ENCODE results near the gene PLCG1.
"Not testable (repeated sequence)": the region's sequence is repeated elsewhere in the genome, so short reads cannot be mapped to it uniquely, and the experiment has no call there.

PLCG1 gene

GRCh38 chr20:41110012-41110411 lies 27.3 kb upstream of the PLCG1 start:
- Histone ChIP-seq H3K36me3 (ENCODE audit: control insufficient read depth, insufficient read depth, low read length) (peaks cover 93% of the 10 kb centered on the region), H3K27me3 (ENCODE audit: control insufficient read depth, insufficient read depth, low read length) (no peaks in the 10 kb centered on the region), H3K4me1 (ENCODE audit: control insufficient read depth, insufficient read depth, low read length) (no peaks in the 10 kb centered on the region), H3K9me3 (ENCODE audit: control insufficient read depth, insufficient read depth, low read length) (no peaks in the 10 kb centered on the region), H3K4me3 (ENCODE audit: low read depth, low read length) (no peak overlapping the region), H3K27ac (ENCODE audit: low read depth, low read length) (no peak overlapping the region), H3K9ac (ENCODE audit: low read depth, low read length) (no peak overlapping the region)

DNA sequence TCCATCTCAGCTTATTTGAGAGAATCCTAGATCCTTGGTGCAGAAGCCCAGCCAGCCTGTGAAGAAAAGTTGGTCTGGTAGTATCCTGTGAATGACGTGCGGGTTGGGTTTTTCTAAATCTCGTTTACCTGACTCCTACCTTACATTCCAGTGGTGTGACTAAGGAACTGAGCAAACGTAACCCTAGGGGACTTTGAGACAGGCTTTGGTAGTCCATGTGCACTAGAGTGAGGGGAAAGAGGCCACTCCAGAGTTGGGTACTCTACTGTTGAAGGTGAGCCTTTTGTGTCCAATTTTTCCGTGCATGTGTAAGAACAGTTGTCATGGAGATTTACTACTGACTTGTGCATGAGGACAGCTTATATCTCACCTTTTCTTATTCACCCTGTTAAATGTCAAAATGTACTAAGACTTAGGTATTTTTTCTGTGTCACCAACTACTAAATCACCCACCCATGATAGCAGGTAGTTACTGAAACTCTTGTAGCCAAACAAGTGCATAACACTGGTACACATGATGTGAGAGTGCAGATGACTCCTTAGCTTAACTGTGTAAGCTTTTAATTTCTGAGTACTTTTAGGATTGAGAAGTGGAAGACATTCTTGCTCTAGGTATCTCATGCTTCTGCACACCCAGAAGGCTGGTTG lies 26.3 kb upstream of the PLCG1 start:
- H3K4me3 ChIP-seq (ENCODE audit: low read depth, low read length), result no peak overlapping the region
- no peaks in the 10 kb centered on the region for H3K4me1 ChIP-seq (ENCODE audit: control insufficient read depth, insufficient read depth, low read length)
- peak overlapping the region; percentile 22 for H3K27ac ChIP-seq (ENCODE audit: low read depth, low read length)
- H3K9ac ChIP-seq (ENCODE audit: low read depth, low read length), result no peak overlapping the region
- no peaks in the 10 kb centered on the region for H3K27me3 ChIP-seq (ENCODE audit: control insufficient read depth, insufficient read depth, low read length)
- H3K36me3 ChIP-seq (ENCODE audit: control insufficient read depth, insufficient read depth, low read length), result peaks cover 93% of the 10 kb centered on the region
- H3K9me3 ChIP-seq (ENCODE audit: control insufficient read depth, insufficient read depth, low read length), result no peaks in the 10 kb centered on the region

DNA sequence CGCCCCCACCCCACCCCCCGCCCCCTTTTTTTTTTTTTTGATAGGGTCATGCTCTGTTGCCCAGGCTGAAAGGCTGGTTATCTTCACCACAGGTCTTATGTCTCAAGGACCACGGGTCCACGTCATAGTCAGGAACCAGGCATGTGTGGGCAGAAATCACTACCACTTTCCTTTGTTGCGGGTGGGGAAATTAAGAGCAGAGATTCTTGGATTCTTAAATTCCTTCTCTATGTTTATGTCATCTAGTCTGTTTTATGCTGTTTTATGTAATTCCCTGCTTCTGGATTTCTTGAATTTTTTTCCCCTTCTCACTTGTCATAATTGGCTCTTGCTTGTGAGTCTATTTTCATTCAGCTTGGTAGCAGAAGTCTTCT lies 25.8 kb upstream of the PLCG1 start:
- Histone ChIP-seq H3K27ac (ENCODE audit: low read depth, low read length) (no peak overlapping the region), H3K9me3 (ENCODE audit: control insufficient read depth, insufficient read depth, low read length) (no peaks in the 10 kb centered on the region), H3K4me3 (ENCODE audit: low read depth, low read length) (no peak overlapping the region), H3K4me1 (ENCODE audit: control insufficient read depth, insufficient read depth, low read length) (no peaks in the 10 kb centered on the region), H3K9ac (ENCODE audit: low read depth, low read length) (no peak overlapping the region), H3K36me3 (ENCODE audit: control insufficient read depth, insufficient read depth, low read length) (peaks cover 93% of the 10 kb centered on the region), H3K27me3 (ENCODE audit: control insufficient read depth, insufficient read depth, low read length) (no peaks in the 10 kb centered on the region)

DNA sequence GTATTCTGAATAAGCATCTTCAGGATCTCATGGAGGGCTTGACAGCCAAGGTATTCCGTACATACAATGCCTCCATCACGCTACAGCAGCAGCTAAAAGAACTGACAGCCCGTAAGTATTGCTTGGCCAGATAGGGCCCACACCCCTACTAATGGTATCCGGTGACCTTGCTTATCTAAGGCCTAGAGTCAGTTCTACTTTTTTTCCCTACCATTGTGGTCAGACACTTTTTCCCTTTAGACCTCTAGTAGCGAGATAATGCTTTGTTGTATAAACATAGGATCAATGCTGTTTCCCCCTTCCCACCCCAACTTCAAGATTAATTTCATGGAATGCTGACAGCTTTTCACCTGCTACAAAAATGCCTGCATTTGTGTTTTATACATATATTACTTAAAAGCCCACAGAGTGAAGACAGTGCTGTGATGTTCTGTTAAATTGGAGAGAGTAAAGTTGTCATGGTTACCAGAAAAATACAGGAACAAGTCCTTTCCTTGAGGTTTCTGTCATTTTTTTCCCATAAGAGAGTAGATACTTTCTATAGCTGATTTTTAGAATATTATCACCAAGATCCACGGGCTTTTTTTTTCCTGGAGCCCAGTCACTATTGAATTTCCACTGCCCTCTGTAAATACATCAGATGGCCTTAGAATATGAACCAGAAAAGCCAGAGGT lies 20.9 kb upstream of the PLCG1 start:
- Histone ChIP-seq H3K36me3 (ENCODE audit: control insufficient read depth, insufficient read depth, low read length) (peaks cover 92% of the 10 kb centered on the region), H3K27me3 (ENCODE audit: control insufficient read depth, insufficient read depth, low read length) (no peaks in the 10 kb centered on the region), H3K27ac (ENCODE audit: low read depth, low read length) (no peak overlapping the region), H3K4me1 (ENCODE audit: control insufficient read depth, insufficient read depth, low read length) (no peaks in the 10 kb centered on the region), H3K9ac (ENCODE audit: low read depth, low read length) (no peak overlapping the region), H3K4me3 (ENCODE audit: low read depth, low read length) (no peak overlapping the region), H3K9me3 (ENCODE audit: control insufficient read depth, insufficient read depth, low read length) (no peaks in the 10 kb centered on the region)

- H3K36me3 ChIP-seq (ENCODE audit: control insufficient read depth, insufficient read depth, low read length), result peaks cover 96% of the 10 kb centered on the region
- H3K9me3 ChIP-seq (ENCODE audit: control insufficient read depth, insufficient read depth, low read length); H3K27me3 ChIP-seq (ENCODE audit: control insufficient read depth, insufficient read depth, low read length); H3K4me3 ChIP-seq (ENCODE audit: low read depth, low read length); H3K4me1 ChIP-seq (ENCODE audit: control insufficient read depth, insufficient read depth, low read length); H3K27ac ChIP-seq (ENCODE audit: low read depth, low read length); H3K9ac ChIP-seq (ENCODE audit: low read depth, low read length): not testable (repeated sequence)
Measured at GRCh38 chr20:41118159-41118558, 19.2 kb upstream of the PLCG1 start.

DNA sequence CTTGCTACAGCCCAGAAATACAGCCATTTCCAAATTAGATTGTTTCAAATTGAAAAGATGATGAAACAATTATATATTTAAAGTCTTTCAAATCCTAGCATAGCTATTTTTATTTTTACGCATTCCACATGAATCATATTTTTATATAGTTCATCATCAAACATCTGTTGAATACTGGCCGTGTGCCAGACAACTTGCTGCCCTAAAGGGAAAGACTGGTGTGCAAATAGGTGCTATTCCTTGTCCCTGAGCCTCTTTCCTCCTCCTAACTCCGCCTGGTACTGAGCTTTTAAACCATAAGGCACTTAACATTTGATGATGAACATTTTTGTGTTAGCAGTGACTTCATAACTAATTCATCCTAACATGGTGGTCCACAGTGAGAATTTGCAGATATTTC lies 18.7 kb upstream of the PLCG1 start:
- H3K4me3 ChIP-seq (ENCODE audit: low read depth, low read length), result no peak overlapping the region

GRCh38 chr20:41119614-41120561 lies 17.5 kb upstream of the PLCG1 start:
- Histone ChIP-seq H3K9me3 (ENCODE audit: control insufficient read depth, insufficient read depth, low read length) (no peaks in the 10 kb centered on the region), H3K4me1 (ENCODE audit: control insufficient read depth, insufficient read depth, low read length) (no peaks in the 10 kb centered on the region), H3K4me3 (ENCODE audit: low read depth, low read length) (no peak overlapping the region), H3K36me3 (ENCODE audit: control insufficient read depth, insufficient read depth, low read length) (peaks cover 96% of the 10 kb centered on the region), H3K27ac (ENCODE audit: low read depth, low read length) (no peak overlapping the region), H3K9ac (ENCODE audit: low read depth, low read length) (no peak overlapping the region), H3K27me3 (ENCODE audit: control insufficient read depth, insufficient read depth, low read length) (no peaks in the 10 kb centered on the region)

More for the DNA sequence above, 18.7 kb upstream of the PLCG1 start:
- H3K9ac ChIP-seq (ENCODE audit: low read depth, low read length), result no peak overlapping the region
- peaks cover 96% of the 10 kb centered on the region for H3K36me3 ChIP-seq (ENCODE audit: control insufficient read depth, insufficient read depth, low read length)
- H3K4me1 ChIP-seq (ENCODE audit: control insufficient read depth, insufficient read depth, low read length), result no peaks in the 10 kb centered on the region
- H3K27ac ChIP-seq (ENCODE audit: low read depth, low read length), result no peak overlapping the region
- no peaks in the 10 kb centered on the region for H3K27me3 ChIP-seq (ENCODE audit: control insufficient read depth, insufficient read depth, low read length)
- H3K9me3 ChIP-seq (ENCODE audit: control insufficient read depth, insufficient read depth, low read length), result no peaks in the 10 kb centered on the region

GRCh38 chr20:41121399-41121798 lies 15.9 kb upstream of the PLCG1 start:
- peaks cover 95% of the 10 kb centered on the region for H3K36me3 ChIP-seq (ENCODE audit: control insufficient read depth, insufficient read depth, low read length)
- H3K27ac ChIP-seq (ENCODE audit: low read depth, low read length), result no peak overlapping the region
- H3K27me3 ChIP-seq (ENCODE audit: control insufficient read depth, insufficient read depth, low read length), result no peaks in the 10 kb centered on the region
- H3K4me1 ChIP-seq (ENCODE audit: control insufficient read depth, insufficient read depth, low read length), result no peaks in the 10 kb centered on the region
- H3K9ac ChIP-seq (ENCODE audit: low read depth, low read length), result no peak overlapping the region
- no peak overlapping the region for H3K4me3 ChIP-seq (ENCODE audit: low read depth, low read length)
- H3K9me3 ChIP-seq (ENCODE audit: control insufficient read depth, insufficient read depth, low read length), result no peaks in the 10 kb centered on the region

GRCh38 chr20:41123631-41124030 lies 13.7 kb upstream of the PLCG1 start:
- Histone ChIP-seq H3K27me3 (ENCODE audit: control insufficient read depth, insufficient read depth, low read length) (no peaks in the 10 kb centered on the region), H3K36me3 (ENCODE audit: control insufficient read depth, insufficient read depth, low read length) (peaks cover 80% of the 10 kb centered on the region), H3K4me3 (ENCODE audit: low read depth, low read length) (no peak overlapping the region), H3K4me1 (ENCODE audit: control insufficient read depth, insufficient read depth, low read length) (no peaks in the 10 kb centered on the region), H3K9ac (ENCODE audit: low read depth, low read length) (no peak overlapping the region), H3K27ac (ENCODE audit: low read depth, low read length) (no peak overlapping the region), H3K9me3 (ENCODE audit: control insufficient read depth, insufficient read depth, low read length) (no peaks in the 10 kb centered on the region)

DNA sequence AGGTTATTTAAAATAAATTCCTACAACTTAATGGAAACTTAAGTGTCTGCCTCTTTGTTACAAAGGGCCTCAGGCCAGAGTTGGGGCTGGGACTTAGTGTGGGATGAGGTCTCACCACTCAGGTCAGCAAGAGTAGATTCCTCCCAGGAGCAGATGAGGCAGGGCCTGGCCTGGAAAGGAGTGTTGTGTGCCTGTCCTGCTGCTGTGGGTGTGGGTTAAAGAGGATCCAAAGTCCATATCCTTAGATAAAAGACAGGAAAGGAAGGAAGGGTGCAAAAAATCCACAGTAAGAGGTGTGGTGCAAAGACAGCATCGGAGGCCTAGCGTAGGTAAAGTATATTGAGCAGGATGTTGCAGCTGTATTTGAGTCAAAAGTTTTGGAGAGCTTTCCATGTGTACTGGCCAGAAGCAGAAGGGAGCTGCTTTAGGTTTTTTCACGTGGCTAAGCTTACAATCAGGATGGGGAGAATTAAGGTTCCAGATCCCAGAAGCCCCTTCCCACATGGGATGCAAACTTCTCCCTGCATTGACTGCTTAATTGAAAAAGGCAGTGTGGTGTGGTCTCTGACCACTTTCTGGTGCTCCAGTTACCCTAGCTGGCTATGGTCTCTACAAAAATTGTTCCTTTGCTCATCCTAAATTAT lies 12.8 kb upstream of the PLCG1 start:
- Histone ChIP-seq H3K36me3 (ENCODE audit: control insufficient read depth, insufficient read depth, low read length) (peaks cover 70% of the 10 kb centered on the region), H3K9me3 (ENCODE audit: control insufficient read depth, insufficient read depth, low read length) (no peaks in the 10 kb centered on the region), H3K27ac (ENCODE audit: low read depth, low read length) (no peak overlapping the region), H3K4me3 (ENCODE audit: low read depth, low read length) (no peak overlapping the region), H3K4me1 (ENCODE audit: control insufficient read depth, insufficient read depth, low read length) (no peaks in the 10 kb centered on the region), H3K9ac (ENCODE audit: low read depth, low read length) (no peak overlapping the region), H3K27me3 (ENCODE audit: control insufficient read depth, insufficient read depth, low read length) (no peaks in the 10 kb centered on the region)
